Measurements from ENCODE around the gene SLC6A13. TPM values are rescaled to one million over a fixed set of nuclear protein-coding genes. Genes with fewer than 3 reads are reported as not detected.
A peak's percentile ranks its signal among the peaks of the same experiment; 100 is the strongest.

Gene SLC6A13
- total RNA-seq, 4 donors from 2014 or later, result 5.0 to 24.9 (median 8.8) TPM

- Histone ChIP-seq H3K4me3 (replicated peaks in 1 of 3) (no peak overlapping the region), H3K36me3 (no peaks in the 10 kb centered on the region), H3K4me1 (peaks cover 15% of the 10 kb centered on the region in 2 donors), H3K27ac (no peak overlapping the region), H3K27me3 (no peaks in the 10 kb centered on the region), H3K9me3 (no peaks in the 10 kb centered on the region)
- 83 to 87% methylated on average over 3 of the region's 3 CpGs for WGBS, 2 donors
- TF ChIP-seq POLR2A (IDR thresholded peaks at IDR 0.05) (no peak), CTCF (IDR thresholded peaks at IDR 0.05) (no peak)
- DNase-seq, result no peak
- intact Hi-C loops (cut with DNase I), result no loop called here
Observed at GRCh38 chr12:264269-264668, 1.6 kb upstream of the SLC6A13 start.

- no peak overlapping the region for H3K4me3 ChIP-seq (replicated peaks in 1 of 3)
- H3K36me3 ChIP-seq, result no peaks in the 10 kb centered on the region
- H3K27me3 ChIP-seq, result no peaks in the 10 kb centered on the region
- H3K9me3 ChIP-seq, result no peaks in the 10 kb centered on the region
- no peak for TF ChIP-seq POLR2A (IDR thresholded peaks at IDR 0.05)
- TF ChIP-seq CTCF (IDR thresholded peaks at IDR 0.05), result no peak
- intact Hi-C loops (cut with DNase I), result no loop called here
- DNase-seq, result no peak
- no peak overlapping the region for H3K27ac ChIP-seq
- WGBS, 2 donors, result 90 to 92% methylated on average over 9 of the region's 9 CpGs
- peaks cover 15% of the 10 kb centered on the region in 2 donors for H3K4me1 ChIP-seq
Observed at GRCh38 chr12:263574-263973, 938 bp upstream of the SLC6A13 start.

- Histone ChIP-seq H3K36me3 (no peaks in the 10 kb centered on the region), H3K27ac (peak overlapping the region; percentile 49 to 69 (median 63)), H3K9me3 (no peaks in the 10 kb centered on the region), H3K4me1 (peaks cover 15% of the 10 kb centered on the region in 2 donors), H3K4me3 (replicated peaks in 1 of 3) (peak overlapping the region in 1 of 3 donors; percentile 12), H3K27me3 (no peaks in the 10 kb centered on the region)
- TF ChIP-seq CTCF (IDR thresholded peaks at IDR 0.05), result no peak
- TF ChIP-seq POLR2A (IDR thresholded peaks at IDR 0.05), result no peak
- DNase-seq, result no peak
- intact Hi-C loops (cut with DNase I), result no loop called here
Observed at GRCh38 chr12:262113-262512, 523 bp downstream of the SLC6A13 start.

- intact Hi-C loops (cut with DNase I), result no loop called here
- no peaks in the 10 kb centered on the region for H3K27me3 ChIP-seq
Observed at GRCh38 chr12:257521-258321, 4.9 kb downstream of the SLC6A13 start.

More at GRCh38 chr12:257521-258321, 4.9 kb downstream of the SLC6A13 start:
- H3K4me3 ChIP-seq (replicated peaks in 1 of 3), result no peak overlapping the region
- H3K36me3 ChIP-seq, result no peaks in the 10 kb centered on the region
- peaks cover 9 to 12% of the 10 kb centered on the region in 2 donors for H3K4me1 ChIP-seq
- H3K9me3 ChIP-seq, result no peaks in the 10 kb centered on the region
- 72 to 74% methylated on average over 9 to 14 of the region's 14 CpGs for WGBS, 2 donors
- no peak for TF ChIP-seq POLR2A (IDR thresholded peaks at IDR 0.05)
- no peak for TF ChIP-seq CTCF (IDR thresholded peaks at IDR 0.05)
- no peak for DNase-seq
- H3K27ac ChIP-seq, result no peak overlapping the region
